Immature natural killer cell (primary cell): ENCODE results near the gene CDH11. TPM values are rescaled to one million over a fixed set of nuclear protein-coding genes. Genes with fewer than 3 reads are reported as not detected.

Experiments used
- DNase-seq, 3 donors: peaks; one replicate each; pipeline ENCODE4 v3.0.0; 2022; ENCODE audit warnings: mixed read lengths in 1 of 3
- H3K27ac Mint-ChIP-seq, 6 donors: one replicate each; pipeline ENCODE4 v1.8.0; 2020; ENCODE audit warnings: mixed read lengths in 6 of 6, mild to moderate bottlenecking in 5 of 6, inconsistent platforms in 4 of 6, moderate library complexity in 3 of 6
- H3K27me3 Mint-ChIP-seq, 3 donors: one replicate each; pipeline ENCODE4 v1.8.0; 2020 to 2021; ENCODE audit warnings: low read depth in 3 of 3, mild to moderate bottlenecking in 3 of 3, mixed read lengths in 3 of 3, moderate library complexity in 3 of 3, inconsistent platforms in 1 of 3
- H3K36me3 Mint-ChIP-seq, 3 donors: one replicate each; pipeline ENCODE4 v1.8.0; 2020; ENCODE audit warnings: mixed read lengths in 3 of 3, inconsistent platforms in 2 of 3, mild to moderate bottlenecking in 2 of 3
- H3K4me1 Mint-ChIP-seq, 2 donors: one replicate each; pipeline ENCODE4 v1.8.0; 2020; ENCODE audit warnings: inconsistent platforms in 2 of 2, mild to moderate bottlenecking in 2 of 2, mixed read lengths in 2 of 2, moderate library complexity in 1 of 2
- H3K4me3 Mint-ChIP-seq, 5 donors: one replicate each; pipeline ENCODE4 v1.8.0; 2020; ENCODE audit warnings: mild to moderate bottlenecking in 5 of 5, mixed read lengths in 5 of 5, inconsistent platforms in 3 of 5, moderate library complexity in 3 of 5
- H3K9me3 Mint-ChIP-seq, 6 donors: one replicate each; pipeline ENCODE4 v1.8.0; 2020; ENCODE audit warnings: mild to moderate bottlenecking in 6 of 6, mixed read lengths in 6 of 6, inconsistent platforms in 4 of 6, moderate library complexity in 3 of 6
- polyA plus RNA-seq, 3 donors: library from polyadenylated mRNA; unstranded; fragments of 300-500 nt; fragmentation: Illumina TruSeq; gene quantifications; one replicate each; pipeline ENCODE4 v1.2.3, GENCODE V29; 2021

CDH11 gene
- polyA plus RNA-seq, 3 donors from 2014 or later = not detected

DNA sequence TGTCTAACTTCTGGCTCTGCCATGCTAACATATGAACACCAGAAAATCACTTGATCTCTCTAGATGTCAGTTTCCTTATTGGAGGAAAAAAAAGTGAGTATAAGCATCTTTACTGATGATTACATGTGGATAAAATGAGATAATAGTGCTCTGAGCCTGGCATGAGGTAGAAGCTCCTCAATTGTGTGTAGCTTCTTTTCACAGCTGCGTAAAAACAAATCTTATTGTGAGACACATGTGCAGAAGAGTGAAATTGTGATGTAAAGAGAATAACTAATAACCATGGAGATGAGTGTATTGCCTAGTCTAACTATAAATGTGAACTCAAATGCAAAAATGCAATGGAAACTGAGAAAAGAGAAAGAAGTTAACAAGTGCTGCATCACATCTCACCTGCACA, 44.7 kb downstream of the CDH11 start:
- no peak overlapping the region for H3K27ac Mint-ChIP-seq
- H3K36me3 Mint-ChIP-seq = no peaks in the 10 kb centered on the region
- no peak overlapping the region for H3K4me3 Mint-ChIP-seq
- H3K9me3 Mint-ChIP-seq = peaks cover 0 to 9% (median 2%) of the 10 kb centered on the region in 6 donors
- no peaks in the 10 kb centered on the region for H3K4me1 Mint-ChIP-seq
- H3K27me3 Mint-ChIP-seq = no peaks in the 10 kb centered on the region
- DNase-seq = no peak

DNA sequence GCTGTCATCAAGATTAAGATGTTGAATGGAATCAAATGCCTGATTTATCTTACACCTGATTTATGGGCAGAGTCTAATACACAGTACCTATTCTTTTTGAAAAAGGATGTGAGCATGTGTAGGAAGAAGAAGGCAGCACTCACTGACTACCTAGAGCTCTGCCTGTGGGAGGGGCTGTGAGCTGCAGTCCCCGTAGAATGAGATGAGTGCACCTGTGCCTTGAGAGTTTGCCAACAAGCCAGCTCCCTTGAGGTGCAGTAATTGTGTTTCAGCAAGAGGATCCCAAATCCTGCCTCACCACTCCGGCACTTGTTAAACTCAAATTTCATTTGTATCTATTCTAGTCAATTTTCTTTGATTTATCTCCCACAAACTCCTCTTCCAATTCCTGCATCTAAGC, 46.0 kb downstream of the CDH11 start:
- H3K9me3 Mint-ChIP-seq = peaks cover 0 to 5% (median 1%) of the 10 kb centered on the region in 6 donors
- no peaks in the 10 kb centered on the region for H3K27me3 Mint-ChIP-seq
- no peaks in the 10 kb centered on the region for H3K36me3 Mint-ChIP-seq
- H3K4me1 Mint-ChIP-seq = no peaks in the 10 kb centered on the region
- H3K4me3 Mint-ChIP-seq = no peak overlapping the region
- DNase-seq = no peak
- no peak overlapping the region for H3K27ac Mint-ChIP-seq

GRCh38 chr16:65071433-65072311, 50.2 kb downstream of the CDH11 start:
- H3K27me3 Mint-ChIP-seq = peaks cover 0 to 1% (median 0%) of the 10 kb centered on the region in 3 donors
- H3K27ac Mint-ChIP-seq = no peak overlapping the region
- H3K9me3 Mint-ChIP-seq = peaks cover 0 to 11% (median 3%) of the 10 kb centered on the region in 6 donors
- no peaks in the 10 kb centered on the region for H3K4me1 Mint-ChIP-seq
- H3K4me3 Mint-ChIP-seq = no peak overlapping the region
- DNase-seq = no peak
- H3K36me3 Mint-ChIP-seq = no peaks in the 10 kb centered on the region

DNA sequence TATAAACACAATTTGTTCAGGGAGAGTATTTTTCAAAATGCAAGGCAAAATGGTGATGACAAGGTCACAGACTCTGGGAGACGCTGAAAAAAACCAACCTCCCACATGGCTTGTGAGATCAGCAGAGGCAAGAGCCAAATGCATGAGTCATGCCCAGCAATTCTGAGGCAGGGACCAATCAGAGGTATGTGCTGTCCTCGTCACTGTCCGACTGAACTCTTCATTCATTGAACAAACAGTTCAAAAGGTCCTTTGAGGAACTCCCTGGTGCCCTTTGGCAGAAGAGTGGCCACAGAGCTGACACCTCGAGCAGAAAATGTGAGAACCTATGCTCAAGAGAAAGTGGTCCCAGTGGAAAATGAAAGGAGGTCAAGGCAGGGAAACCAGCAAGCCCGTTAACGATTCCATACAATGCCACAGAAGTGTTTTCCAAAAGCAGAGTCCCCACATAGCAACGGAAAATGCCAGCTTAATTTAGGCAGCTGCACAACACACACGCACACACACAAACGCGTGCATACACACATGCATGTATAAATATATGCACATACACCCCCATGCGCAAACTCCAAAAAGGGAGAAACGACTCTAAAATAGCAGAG, 50.9 kb downstream of the CDH11 start:
- peaks cover 0 to 13% (median 4%) of the 10 kb centered on the region in 6 donors for H3K9me3 Mint-ChIP-seq
- no peak overlapping the region for H3K4me3 Mint-ChIP-seq
- no peak overlapping the region for H3K27ac Mint-ChIP-seq
- peaks cover 0 to 1% (median 0%) of the 10 kb centered on the region in 3 donors for H3K27me3 Mint-ChIP-seq
- no peak for DNase-seq
- no peaks in the 10 kb centered on the region for H3K36me3 Mint-ChIP-seq
- no peaks in the 10 kb centered on the region for H3K4me1 Mint-ChIP-seq

GRCh38 chr16:65069766-65070165, 52.1 kb downstream of the CDH11 start:
- Mint-ChIP-seq H3K27me3 (peaks cover 0 to 1% (median 0%) of the 10 kb centered on the region in 3 donors), H3K4me1 (no peaks in the 10 kb centered on the region), H3K27ac (no peak overlapping the region), H3K4me3 (no peak overlapping the region), H3K9me3 (peaks cover 0 to 13% (median 4%) of the 10 kb centered on the region in 6 donors), H3K36me3 (no peaks in the 10 kb centered on the region)
- no peak for DNase-seq

DNA sequence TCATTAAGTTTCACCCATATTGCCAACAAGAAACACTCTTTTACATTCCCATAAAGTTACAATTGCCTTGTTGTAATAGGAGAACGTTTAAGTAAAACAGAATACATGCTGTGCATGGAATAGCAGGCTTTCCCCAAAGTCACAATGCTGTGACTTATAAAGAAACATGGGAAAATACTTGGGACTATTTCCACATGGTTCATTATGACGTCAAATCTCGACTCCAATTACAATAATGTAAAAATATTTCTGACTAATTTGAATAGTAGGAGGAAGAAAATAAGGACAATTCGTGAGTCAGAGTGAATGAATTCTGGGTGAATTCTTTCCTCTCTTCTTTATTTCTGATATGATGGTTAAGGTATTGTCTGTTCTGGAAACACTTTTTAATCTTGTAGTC, 52.8 kb downstream of the CDH11 start:
- Mint-ChIP-seq H3K4me3 (no peak overlapping the region), H3K27me3 (peaks cover 0 to 1% (median 0%) of the 10 kb centered on the region in 3 donors), H3K4me1 (no peaks in the 10 kb centered on the region), H3K9me3 (peaks cover 0 to 13% (median 3%) of the 10 kb centered on the region in 6 donors), H3K27ac (no peak overlapping the region), H3K36me3 (no peaks in the 10 kb centered on the region)
- no peak for DNase-seq

- Mint-ChIP-seq H3K27me3 (peaks cover 0 to 1% (median 0%) of the 10 kb centered on the region in 3 donors), H3K27ac (no peak overlapping the region), H3K9me3 (peaks cover 0 to 13% (median 3%) of the 10 kb centered on the region in 6 donors), H3K4me3 (no peak overlapping the region), H3K4me1 (no peaks in the 10 kb centered on the region), H3K36me3 (no peaks in the 10 kb centered on the region)
- no peak for DNase-seq
Observed at GRCh38 chr16:65068151-65068740, 53.6 kb downstream of the CDH11 start.

DNA sequence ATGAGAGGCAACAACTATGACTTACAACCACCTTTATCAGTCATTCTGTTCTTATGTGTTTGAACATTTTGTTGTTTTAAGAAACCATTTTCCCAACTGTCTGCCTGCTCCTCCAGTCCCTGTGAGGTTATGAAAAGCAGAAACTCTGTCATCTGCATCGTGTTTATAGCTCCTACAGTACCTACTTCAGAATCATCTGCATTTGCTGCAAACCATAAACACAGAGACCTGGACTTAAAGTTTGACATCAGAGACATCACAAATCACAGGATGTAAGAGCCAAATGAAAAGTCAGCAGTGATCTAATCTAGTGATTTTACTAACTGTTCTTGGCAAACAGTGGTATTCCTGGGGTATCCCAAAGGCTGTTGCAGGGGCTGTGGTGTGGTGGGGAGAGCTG, 55.2 kb downstream of the CDH11 start:
- Mint-ChIP-seq H3K27ac (no peak overlapping the region), H3K4me3 (no peak overlapping the region), H3K9me3 (peaks cover 0 to 13% (median 3%) of the 10 kb centered on the region in 6 donors), H3K4me1 (no peaks in the 10 kb centered on the region), H3K36me3 (no peaks in the 10 kb centered on the region), H3K27me3 (peaks cover 0 to 1% (median 0%) of the 10 kb centered on the region in 3 donors)
- no peak for DNase-seq

DNA sequence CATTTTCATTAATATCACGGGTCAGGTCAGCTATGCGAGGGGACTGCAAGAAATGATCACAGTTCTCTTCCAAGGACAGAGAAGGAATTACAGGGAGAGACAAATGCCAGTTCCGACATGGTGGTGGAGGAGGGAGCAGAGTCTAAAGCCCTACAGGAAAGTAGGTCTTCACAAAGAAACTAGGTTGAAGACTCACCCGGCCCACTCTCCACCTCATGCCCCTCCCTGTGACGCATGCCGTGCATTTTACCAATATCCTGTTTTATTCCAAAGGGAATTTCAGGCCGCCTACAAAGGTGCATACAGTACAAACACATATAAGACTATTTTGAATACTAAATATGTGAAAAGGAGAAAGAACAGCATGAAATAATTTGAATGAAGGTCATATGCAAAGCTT, 56.8 kb downstream of the CDH11 start:
- H3K27me3 Mint-ChIP-seq = peaks cover 0 to under 1% (median 0%) of the 10 kb centered on the region in 3 donors
- no peaks in the 10 kb centered on the region for H3K36me3 Mint-ChIP-seq
- H3K9me3 Mint-ChIP-seq = peaks cover 0 to 17% (median 3%) of the 10 kb centered on the region in 6 donors
- H3K4me1 Mint-ChIP-seq = no peaks in the 10 kb centered on the region
- H3K27ac Mint-ChIP-seq = no peak overlapping the region
- no peak overlapping the region for H3K4me3 Mint-ChIP-seq
- no peak for DNase-seq

- H3K4me3 Mint-ChIP-seq = no peak overlapping the region
- H3K9me3 Mint-ChIP-seq = peaks cover 0 to 20% (median 3%) of the 10 kb centered on the region in 6 donors
- no peaks in the 10 kb centered on the region for H3K4me1 Mint-ChIP-seq
- no peaks in the 10 kb centered on the region for H3K27me3 Mint-ChIP-seq
- DNase-seq = no peak
- H3K27ac Mint-ChIP-seq = no peak overlapping the region
- H3K36me3 Mint-ChIP-seq = no peaks in the 10 kb centered on the region
Observed at GRCh38 chr16:65064131-65064530, 57.7 kb downstream of the CDH11 start.

DNA sequence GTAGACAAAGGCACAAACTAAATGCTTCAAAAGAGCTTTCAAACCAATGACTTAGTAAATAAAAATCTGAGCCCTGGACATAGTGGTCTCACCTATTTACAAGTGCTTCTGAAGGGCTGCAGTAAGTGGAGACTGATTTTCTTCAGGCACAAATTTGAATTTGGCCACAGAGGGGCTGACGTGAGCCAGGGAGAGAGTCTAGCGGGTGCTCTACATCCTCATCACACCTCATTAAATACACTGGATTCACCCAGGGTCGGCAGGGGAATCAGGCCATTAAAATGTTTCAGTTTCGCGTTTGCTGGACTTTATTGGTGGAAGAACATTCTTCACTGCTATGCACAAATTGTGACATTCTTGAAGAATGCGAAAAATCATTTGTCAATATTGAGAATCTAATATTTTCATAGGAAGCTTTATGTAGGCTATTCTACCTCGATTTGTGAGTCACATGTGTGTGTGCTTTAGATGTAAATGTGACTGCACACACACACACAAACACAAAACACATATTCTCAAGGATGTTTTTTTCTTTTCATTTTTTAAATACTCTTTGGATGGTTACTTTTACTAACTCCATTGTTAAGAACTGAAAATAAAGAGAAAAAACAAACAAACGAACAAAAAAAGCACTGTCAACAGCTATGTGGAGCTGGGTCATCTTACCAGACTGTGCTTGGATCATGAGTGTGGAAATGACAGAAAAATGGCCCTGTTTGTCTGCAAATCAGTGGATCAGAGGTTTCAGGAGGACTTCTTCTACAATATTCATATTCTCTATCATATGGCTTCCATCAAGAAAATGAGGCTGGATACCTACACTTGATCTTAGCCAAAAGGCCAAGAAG, 58.9 kb downstream of the CDH11 start:
- Mint-ChIP-seq H3K27me3 (no peaks in the 10 kb centered on the region), H3K4me3 (no peak overlapping the region), H3K36me3 (no peaks in the 10 kb centered on the region), H3K9me3 (peaks cover 0 to 20% (median 3%) of the 10 kb centered on the region in 6 donors), H3K27ac (no peak overlapping the region), H3K4me1 (no peaks in the 10 kb centered on the region)
- DNase-seq = no peak

DNA sequence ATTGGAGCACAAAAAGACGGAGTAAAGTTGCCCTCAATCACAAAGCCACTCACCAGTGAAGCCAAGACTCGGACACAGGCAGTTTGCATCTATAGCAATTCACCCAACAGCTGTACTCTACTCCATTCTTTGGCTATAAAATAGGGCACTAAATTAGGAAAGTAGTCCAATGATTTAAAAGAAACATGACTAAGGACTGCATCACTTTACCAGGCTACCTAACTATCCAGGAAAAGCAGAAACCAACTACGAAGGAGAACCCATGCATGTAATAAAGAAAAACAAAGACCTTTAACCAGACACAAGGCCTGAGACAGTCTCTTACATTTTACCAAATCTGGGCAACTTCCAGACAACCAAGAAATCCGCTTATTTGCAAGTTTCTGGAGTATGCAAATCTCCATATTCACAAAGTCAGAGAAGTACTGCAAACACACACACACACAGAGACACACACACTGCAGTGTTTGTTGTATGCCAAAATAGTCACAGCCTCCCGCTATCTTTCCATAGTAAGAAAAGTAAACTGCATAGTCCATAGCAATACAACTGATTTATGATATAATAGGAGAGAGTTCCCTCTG, 59.8 kb downstream of the CDH11 start:
- Mint-ChIP-seq H3K4me1 (no peaks in the 10 kb centered on the region), H3K27ac (no peak overlapping the region), H3K9me3 (peaks cover 0 to 20% (median 6%) of the 10 kb centered on the region in 6 donors), H3K27me3 (peaks cover 0 to 1% (median 0%) of the 10 kb centered on the region in 3 donors), H3K36me3 (no peaks in the 10 kb centered on the region), H3K4me3 (no peak overlapping the region)
- no peak for DNase-seq

DNA sequence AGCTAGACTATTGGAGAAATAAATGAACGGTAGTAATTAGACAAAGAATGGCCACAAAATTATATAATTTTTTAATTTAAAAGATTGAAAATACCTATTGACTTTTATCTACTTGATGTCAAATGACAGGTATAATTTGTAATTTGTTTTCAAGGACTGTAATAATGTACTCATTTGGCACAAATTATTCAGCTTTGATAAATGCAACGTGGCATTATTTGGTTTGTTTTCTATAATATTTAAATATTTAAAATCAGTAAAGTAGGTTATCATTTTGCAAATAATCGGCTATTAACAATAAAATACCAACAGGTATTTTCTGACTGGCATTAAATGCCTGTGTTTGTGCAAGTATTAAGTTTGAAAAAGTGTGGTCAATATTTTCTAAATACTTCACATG, 60.6 kb downstream of the CDH11 start:
- Mint-ChIP-seq H3K9me3 (peaks cover 0 to 18% (median 6%) of the 10 kb centered on the region in 6 donors), H3K27me3 (peaks cover 0 to 1% (median 0%) of the 10 kb centered on the region in 3 donors), H3K4me1 (no peaks in the 10 kb centered on the region), H3K4me3 (no peak overlapping the region), H3K27ac (no peak overlapping the region), H3K36me3 (no peaks in the 10 kb centered on the region)
- DNase-seq = no peak
